IPS DF 6.9 (cell line): ENCODE results near the gene SRRM4.
"Not testable (repeated sequence)": the region's sequence is repeated elsewhere in the genome, so short reads cannot be mapped to it uniquely, and the experiment has no call there.

ENCODE experiments used
- DNase-seq: peaks from one replicate; pipeline ENCODE4 v3.0.0-alpha.2; 2013; ENCODE audit warnings: low read depth, low spot score
- H3K27ac ChIP-seq: one replicate; pipeline ENCODE4 v1.5.1; 2013; ENCODE audit warnings: low read length, control low read depth
- H3K27me3 ChIP-seq: 2 replicates; pipeline ENCODE4 v1.6.1; 2013; ENCODE audit warnings: mild to moderate bottlenecking, low read length; ENCODE audit not compliant: control insufficient read depth, insufficient read depth
- H3K36me3 ChIP-seq: 2 replicates; pipeline ENCODE4 v1.6.1; 2013; ENCODE audit warnings: low read length; ENCODE audit not compliant: control insufficient read depth, insufficient read depth
- H3K4me1 ChIP-seq: 2 replicates; pipeline ENCODE4 v1.6.1; 2013; ENCODE audit warnings: low read length; ENCODE audit not compliant: control insufficient read depth, insufficient read depth
- H3K4me3 ChIP-seq: 2 replicates; pipeline ENCODE4 v1.5.1; 2013; ENCODE audit warnings: mild to moderate bottlenecking, low read length
- H3K9me3 ChIP-seq: 2 replicates; pipeline ENCODE4 v1.6.1; 2013; ENCODE audit warnings: low read length, inconsistent platforms; ENCODE audit not compliant: control insufficient read depth, insufficient read depth
- WGBS: extraction: QIAGEN DNeasy Blood & Tissue Kit; methylation state at CpG from one replicate; pipeline ENCODE4 v1.1.7; 2013; ENCODE audit warnings: mixed read lengths, missing lambda C conversion rate; ENCODE audit not compliant: insufficient read length, insufficient coverage; 5-methylcytosine and 5-hydroxymethylcytosine counted together

Gene SRRM4

DNA sequence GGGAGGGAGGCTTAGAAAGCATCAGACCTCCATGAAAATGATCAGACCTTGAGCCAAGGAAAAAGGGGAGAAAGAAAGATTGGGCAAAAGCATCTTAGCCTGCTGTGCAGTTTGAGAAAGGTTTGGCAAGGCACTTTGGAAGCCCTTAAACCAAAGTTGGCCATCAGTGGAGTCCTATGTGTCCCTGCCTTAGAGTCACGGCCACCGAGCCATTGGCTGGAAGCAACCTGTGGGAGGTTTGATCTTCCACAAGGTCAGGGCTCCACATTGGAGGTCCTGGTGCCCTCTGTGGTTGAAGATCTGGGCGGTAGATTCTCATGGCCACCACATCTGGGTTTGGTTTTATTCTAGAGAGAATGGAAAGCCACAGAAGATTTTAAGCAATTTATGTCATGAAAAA, 44.4 kb downstream of the SRRM4 start:
- H3K27ac ChIP-seq, result no peak overlapping the region
- H3K4me1 ChIP-seq, result no peaks in the 10 kb centered on the region
- no peaks in the 10 kb centered on the region for H3K36me3 ChIP-seq
- WGBS, result no CpG with 5 or more reads among the region's 3 CpGs
- no peak overlapping the region for H3K4me3 ChIP-seq
- no peaks in the 10 kb centered on the region for H3K27me3 ChIP-seq
- no peak for DNase-seq
- no peaks in the 10 kb centered on the region for H3K9me3 ChIP-seq

DNA sequence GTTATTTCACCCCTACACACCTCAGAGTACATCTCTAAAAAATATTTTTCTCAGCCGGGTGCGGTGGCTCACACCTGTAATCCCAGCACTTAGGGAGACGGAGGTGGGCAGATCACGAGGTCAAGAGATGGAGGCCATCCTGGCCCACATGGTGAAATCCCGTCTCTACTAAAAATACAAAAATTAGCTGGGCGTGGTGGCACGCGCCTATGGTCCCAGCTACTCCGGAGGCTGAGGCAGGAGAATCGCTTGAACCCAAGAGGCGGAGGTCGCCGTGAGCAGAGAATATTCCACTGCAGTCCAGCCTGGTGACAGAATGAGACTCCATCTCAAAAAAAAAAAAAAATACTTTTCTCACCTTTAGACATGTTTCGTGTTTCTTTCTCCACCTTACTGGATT, 52.0 kb downstream of the SRRM4 start:
- H3K9me3 ChIP-seq, H3K4me1 ChIP-seq, H3K27me3 ChIP-seq, H3K27ac ChIP-seq, H3K4me3 ChIP-seq, DNase-seq, H3K36me3 ChIP-seq: not testable (repeated sequence)
- WGBS, result no CpG with 5 or more reads among the region's 14 CpGs

DNA sequence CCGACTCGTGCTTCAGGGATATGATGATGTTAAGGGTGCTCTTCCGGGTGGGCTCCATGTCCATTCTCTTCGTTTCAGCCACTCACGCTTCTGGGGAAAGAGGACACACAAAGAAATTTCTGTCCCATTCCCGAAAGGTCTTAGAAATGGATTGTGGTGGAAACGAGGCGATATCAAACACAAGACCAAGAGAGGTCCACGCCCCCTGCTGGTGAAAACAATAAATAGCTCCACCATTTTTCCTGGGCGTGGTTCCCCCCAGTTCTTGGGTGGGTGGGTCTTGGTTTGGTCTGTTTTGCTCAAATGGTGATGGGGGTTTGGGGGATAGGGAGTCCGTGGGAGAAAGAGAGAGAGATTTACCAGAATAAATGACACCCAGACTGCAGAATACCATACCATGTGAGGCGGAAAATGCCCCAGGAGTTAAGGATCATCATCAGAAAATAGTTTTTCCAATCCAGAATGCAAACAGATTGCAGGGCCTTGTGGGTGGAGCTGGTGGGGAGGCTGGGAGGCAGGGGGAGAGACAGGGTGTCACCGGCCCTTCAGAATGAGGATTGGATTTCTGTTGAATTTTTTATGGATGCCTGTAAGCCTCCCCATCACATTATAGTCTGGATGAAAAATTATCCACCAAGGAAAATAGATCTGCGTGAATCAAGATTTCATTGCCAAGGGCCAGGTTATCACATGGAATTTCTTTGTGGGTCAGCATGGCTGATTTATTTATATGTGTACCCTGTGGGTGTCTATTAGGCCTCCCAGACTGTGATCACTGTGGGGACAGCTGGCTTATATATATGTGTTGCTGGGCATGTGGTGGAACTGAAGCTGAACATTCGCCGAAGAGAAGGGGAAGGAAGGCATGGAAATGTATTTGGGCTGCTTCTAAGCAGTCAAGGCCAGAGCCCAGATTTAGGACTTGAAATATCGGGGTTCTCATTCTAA, 55.8 kb downstream of the SRRM4 start:
- Histone ChIP-seq H3K27me3 (no peaks in the 10 kb centered on the region), H3K27ac (no peak overlapping the region), H3K4me1 (no peaks in the 10 kb centered on the region), H3K4me3 (no peak overlapping the region), H3K9me3 (no peaks in the 10 kb centered on the region), H3K36me3 (no peaks in the 10 kb centered on the region)
- WGBS, result no CpG with 5 or more reads among the region's 17 CpGs
- DNase-seq, result no peak

DNA sequence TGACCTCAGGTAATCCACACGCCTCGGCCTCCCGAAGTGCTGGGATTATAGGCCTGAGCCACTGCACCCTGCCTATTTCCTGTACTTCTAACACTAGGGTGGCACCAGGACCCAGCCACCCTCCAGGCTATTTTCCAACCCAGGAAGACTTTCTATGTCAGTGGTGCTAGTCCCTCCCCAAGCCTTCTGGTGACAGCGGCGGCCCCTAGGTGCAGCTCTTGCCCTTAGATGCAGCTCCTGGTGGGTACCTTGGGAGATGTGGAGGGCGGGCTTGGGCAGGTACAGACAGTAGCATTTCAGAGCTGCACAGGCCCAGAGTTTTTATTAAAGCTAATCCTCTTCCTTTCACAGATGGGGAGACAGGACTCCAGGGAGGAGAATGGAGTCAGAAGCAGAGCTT, 62.8 kb downstream of the SRRM4 start:
- no peak overlapping the region for H3K4me3 ChIP-seq

DNA sequence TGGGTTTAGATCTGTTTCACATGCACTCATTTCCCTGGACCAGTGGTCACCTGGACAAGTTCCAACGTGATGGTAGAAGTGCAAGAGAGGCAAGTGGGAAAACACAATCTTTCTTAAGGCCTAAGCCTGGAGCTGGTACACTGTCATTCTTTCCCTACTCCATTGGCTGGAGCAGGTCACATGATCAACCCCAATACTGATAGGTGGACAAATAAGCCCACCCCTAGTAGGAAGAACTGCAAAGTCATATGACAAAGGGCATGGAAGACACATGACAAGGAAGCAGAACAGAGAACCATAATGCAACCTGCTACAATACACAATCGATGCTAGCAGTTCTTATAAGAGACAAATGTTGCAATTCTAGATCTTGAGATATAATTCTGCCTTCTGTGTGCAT, 66.3 kb downstream of the SRRM4 start:
- no peak overlapping the region for H3K4me3 ChIP-seq
- no peaks in the 10 kb centered on the region for H3K4me1 ChIP-seq
- H3K27me3 ChIP-seq, result no peaks in the 10 kb centered on the region
- no peak for DNase-seq
- no CpG with 5 or more reads among the region's 2 CpGs for WGBS
- no peak overlapping the region for H3K27ac ChIP-seq
- no peaks in the 10 kb centered on the region for H3K36me3 ChIP-seq
- no peaks in the 10 kb centered on the region for H3K9me3 ChIP-seq

More for the DNA sequence above, 62.8 kb downstream of the SRRM4 start:
- WGBS, result no CpG with 5 or more reads among the region's 6 CpGs
- Histone ChIP-seq H3K4me1 (no peaks in the 10 kb centered on the region), H3K27me3 (no peaks in the 10 kb centered on the region), H3K27ac (no peak overlapping the region), H3K9me3 (no peaks in the 10 kb centered on the region), H3K36me3 (no peaks in the 10 kb centered on the region)
- DNase-seq, result no peak

DNA sequence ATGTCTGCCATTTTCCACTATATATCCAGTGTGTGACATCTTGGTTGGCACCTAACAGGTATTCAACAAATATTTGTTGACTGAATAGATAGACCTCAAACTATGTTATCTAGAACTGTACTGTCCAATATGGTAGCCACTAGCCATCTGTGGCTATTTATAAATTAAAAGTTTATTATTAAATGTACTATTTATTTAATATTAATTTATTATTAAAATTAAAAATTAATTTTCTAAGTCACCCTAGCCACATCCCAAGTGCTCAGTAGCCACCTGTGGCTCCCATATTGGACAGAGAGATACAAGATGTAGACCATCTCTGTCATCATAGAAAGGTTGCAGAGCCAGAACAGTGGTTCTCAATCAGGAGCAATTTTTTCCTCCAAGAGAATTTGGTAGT, 69.3 kb downstream of the SRRM4 start:
- Histone ChIP-seq H3K27me3 (no peaks in the 10 kb centered on the region), H3K4me1 (no peaks in the 10 kb centered on the region), H3K36me3 (no peaks in the 10 kb centered on the region), H3K9me3 (no peaks in the 10 kb centered on the region), H3K4me3 (no peak overlapping the region), H3K27ac (no peak overlapping the region)
- DNase-seq, result no peak

DNA sequence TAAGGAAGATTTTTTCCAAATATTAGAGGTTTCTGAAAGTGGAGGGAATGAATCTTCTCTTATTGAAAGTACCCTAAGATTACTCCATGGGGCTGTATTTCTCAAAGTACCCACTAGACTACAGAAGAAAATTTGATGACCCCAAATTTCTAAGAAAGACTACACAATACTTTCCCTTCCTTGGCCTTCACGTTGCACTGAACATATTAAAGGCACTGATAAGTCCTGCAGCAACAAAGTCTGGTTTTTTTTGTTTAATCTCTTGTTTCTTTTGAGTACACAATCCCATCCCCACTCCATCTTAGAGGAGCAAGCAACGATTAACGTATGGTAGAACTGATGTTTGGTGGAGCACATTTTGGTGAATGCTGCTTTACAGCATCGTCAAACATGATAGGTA, 70.1 kb downstream of the SRRM4 start:
- H3K4me1 ChIP-seq, result no peaks in the 10 kb centered on the region
- H3K27me3 ChIP-seq, result no peaks in the 10 kb centered on the region
- DNase-seq, result no peak
- no CpG with 5 or more reads among the region's 4 CpGs for WGBS
- no peak overlapping the region for H3K27ac ChIP-seq
- no peaks in the 10 kb centered on the region for H3K9me3 ChIP-seq
- no peaks in the 10 kb centered on the region for H3K36me3 ChIP-seq
- H3K4me3 ChIP-seq, result no peak overlapping the region

DNA sequence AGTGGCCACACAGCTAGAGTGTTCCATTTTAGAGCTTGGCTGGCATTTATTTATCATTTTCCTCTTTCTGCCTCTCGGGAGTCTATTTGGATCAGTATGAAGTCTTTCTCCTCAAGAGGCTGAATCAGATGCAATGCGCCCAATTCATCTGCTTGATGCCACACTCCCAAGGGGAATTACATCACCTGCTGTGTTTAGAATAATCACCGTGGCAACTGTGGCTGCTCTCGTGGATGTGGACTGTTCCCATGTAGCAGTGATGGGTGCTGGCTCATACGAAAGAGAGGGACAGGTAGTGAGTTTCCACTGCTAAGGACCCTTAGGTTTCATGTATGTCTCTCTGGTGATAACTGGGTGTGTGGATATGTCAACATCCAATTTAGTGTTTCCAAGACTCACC, 70.7 kb downstream of the SRRM4 start:
- no peak overlapping the region for H3K4me3 ChIP-seq
- no CpG with 5 or more reads among the region's 5 CpGs for WGBS
- H3K9me3 ChIP-seq, result no peaks in the 10 kb centered on the region
- H3K27ac ChIP-seq, result no peak overlapping the region
- no peaks in the 10 kb centered on the region for H3K36me3 ChIP-seq
- no peak for DNase-seq
- H3K27me3 ChIP-seq, result no peaks in the 10 kb centered on the region
- no peaks in the 10 kb centered on the region for H3K4me1 ChIP-seq

DNA sequence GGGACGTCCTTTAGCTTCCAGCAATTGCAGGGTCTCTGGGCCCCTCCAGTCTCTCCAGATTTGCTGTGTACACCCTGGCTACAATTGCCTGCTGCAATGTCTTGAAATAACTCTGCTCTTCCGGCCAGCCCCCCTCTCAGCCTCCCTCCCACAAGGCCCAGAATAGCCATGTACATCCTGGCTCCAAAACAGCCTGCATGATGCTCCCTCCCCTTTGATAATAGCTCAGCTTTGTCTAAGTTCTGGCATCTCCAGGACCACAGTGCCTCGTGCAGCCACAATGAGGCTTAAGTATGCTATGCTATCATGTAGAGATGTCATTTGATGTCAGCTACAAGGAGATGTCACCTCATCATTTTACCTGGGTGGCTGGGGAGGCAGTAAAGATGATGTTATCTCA, 74.6 kb downstream of the SRRM4 start:
- Histone ChIP-seq H3K27me3 (no peaks in the 10 kb centered on the region), H3K36me3 (no peaks in the 10 kb centered on the region), H3K9me3 (no peaks in the 10 kb centered on the region), H3K4me1 (no peaks in the 10 kb centered on the region), H3K27ac (no peak overlapping the region), H3K4me3 (no peak overlapping the region)
- WGBS, result no CpG with 5 or more reads among the region's 3 CpGs
- no peak for DNase-seq

DNA sequence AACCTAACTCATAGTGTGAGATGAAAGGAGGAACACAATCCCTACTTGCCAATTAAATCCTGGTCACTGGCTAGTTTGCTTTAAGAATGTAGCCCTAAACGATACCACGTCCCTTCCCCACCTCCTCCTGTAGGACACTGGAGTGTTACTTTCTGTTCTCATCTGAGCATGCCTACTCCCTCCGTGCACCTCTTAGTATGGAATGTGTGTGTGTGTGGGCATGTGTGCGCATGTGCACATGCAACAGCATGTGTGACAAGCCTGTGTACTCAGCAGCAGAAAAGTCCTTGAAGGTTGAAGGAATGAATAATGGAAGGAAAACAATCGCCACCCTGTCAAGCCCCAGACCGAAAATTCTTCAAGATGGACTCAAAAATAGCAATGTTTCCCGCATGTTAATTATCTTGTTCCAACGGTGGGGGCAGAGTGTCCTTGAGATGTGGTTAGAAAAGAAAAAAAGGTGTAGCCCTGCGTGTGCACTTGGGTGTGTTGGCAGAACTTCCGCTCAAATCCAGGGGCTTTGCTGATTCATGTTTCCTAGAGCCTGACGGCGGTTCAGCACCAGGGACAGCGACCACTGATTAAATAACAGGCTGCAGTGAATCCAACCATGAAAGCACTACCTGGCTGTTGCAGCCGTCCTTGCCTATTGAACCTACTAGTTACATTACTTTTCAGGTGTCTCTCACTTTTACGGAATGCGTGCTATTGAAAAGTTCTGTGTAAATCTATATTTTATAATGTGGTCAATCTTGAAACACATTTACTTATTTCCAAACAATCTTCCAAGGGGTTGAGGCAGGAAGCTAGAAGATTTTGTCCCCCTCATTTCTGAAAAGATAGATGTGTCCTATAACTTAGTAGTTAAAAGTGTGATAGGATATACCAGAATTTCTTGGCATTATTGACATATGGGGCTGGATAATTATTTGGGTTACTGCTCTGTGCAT, 79.8 kb downstream of the SRRM4 start:
- Histone ChIP-seq H3K27me3 (no peaks in the 10 kb centered on the region), H3K36me3 (no peaks in the 10 kb centered on the region), H3K9me3 (no peaks in the 10 kb centered on the region), H3K4me1 (no peaks in the 10 kb centered on the region), H3K4me3 (no peak overlapping the region), H3K27ac (no peak overlapping the region)
- DNase-seq, result peak; percentile 55
- no CpG with 5 or more reads among the region's 16 CpGs for WGBS
